Measurements from ENCODE around the gene XRCC6. TPM values are rescaled to one million over a fixed set of nuclear protein-coding genes. Genes with fewer than 3 reads are reported as not detected.

XRCC6 gene
- total and polyA plus RNA-seq, 2 of the 13 experiments (the other 11 are each of a cell fraction or from before 2014, with no cell fraction given) = 124 to 625 TPM

DNA sequence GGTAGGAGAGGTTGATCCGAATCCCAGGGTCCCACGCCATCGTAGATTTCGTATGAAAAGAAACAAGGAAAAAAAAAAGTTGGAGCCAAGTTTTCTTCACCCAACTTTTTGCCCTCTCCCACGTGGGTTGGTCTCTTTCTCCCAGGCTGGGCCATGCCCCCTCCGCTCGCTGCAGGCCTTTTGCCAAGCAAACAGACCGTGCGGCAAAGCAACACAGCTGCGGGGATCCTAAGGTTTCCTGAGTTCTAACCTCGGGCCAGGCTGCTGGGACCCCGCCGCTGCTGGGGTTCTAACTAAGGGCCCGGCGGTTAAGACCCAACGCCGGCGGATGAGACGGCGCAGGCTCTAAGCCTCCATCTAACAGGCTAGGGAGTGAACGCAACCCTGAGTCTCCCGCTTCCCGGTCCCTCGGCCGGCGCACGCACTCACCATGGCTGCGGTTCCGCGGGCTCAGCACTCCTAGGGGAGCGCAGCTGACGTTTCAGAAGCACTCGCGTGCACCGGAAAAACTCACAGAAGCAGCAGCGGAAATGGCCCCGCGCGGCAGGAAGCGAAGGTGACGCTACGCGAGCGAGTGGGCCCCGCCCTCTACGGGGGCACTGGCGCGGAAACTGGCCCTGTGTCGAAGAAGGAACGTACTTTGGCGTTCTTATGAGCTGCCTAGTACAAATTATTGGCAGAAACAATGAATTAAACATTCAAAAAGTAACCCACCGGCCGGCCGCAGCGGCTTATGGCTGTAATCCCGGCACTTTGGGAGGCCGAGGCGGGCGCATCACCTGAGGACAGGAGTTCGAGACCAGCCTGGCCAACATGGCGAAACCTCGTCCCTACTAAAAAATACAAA, 67.5 kb downstream of the XRCC6 start, which contains the start of gene SNU13 (continued):
- TF ChIP-seq, protein P1, sequence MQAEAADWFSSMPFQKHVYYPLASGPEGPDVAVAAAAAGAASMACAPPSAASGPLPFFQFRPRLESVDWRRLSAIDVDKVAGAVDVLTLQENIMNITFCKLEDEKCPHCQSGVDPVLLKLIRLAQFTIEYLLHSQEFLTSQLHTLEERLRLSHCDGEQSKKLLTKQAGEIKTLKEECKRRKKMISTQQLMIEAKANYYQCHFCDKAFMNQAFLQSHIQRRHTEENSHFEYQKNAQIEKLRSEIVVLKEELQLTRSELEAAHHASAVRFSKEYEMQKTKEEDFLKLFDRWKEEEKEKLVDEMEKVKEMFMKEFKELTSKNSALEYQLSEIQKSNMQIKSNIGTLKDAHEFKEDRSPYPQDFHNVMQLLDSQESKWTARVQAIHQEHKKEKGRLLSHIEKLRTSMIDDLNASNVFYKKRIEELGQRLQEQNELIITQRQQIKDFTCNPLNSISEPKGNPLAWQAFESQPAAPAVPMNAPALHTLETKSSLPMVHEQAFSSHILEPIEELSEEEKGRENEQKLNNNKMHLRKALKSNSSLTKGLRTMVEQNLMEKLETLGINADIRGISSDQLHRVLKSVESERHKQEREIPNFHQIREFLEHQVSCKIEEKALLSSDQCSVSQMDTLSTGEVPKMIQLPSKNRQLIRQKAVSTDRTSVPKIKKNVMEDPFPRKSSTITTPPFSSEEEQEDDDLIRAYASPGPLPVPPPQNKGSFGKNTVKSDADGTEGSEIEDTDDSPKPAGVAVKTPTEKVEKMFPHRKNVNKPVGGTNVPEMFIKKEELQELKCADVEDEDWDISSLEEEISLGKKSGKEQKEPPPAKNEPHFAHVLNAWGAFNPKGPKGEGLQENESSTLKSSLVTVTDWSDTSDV (CRISPR knock-in tag; IDR thresholded peaks at IDR 0.05) = no peak
- TF ChIP-seq TARDBP (CRISPR knock-in tag; IDR thresholded peaks at IDR 0.05) = peak; percentile 55; the same call in 1 of the 2 replicates
- TF ChIP-seq AHR (CRISPR knock-in tag; IDR thresholded peaks at IDR 0.05) = peak; percentile 72; the same call in 1 of the 2 replicates
- no peak for TF ChIP-seq FLYWCH1 (CRISPR knock-in tag; IDR thresholded peaks at IDR 0.05)
- no peak for TF ChIP-seq RARA (CRISPR knock-in tag; IDR thresholded peaks at IDR 0.05)
- TF ChIP-seq ZNF83 (CRISPR knock-in tag; IDR thresholded peaks at IDR 0.05; ENCODE audit: borderline replicate concordance) = peak; percentile 32; the same call in 1 of the 2 replicates
- TF ChIP-seq, protein P2, sequence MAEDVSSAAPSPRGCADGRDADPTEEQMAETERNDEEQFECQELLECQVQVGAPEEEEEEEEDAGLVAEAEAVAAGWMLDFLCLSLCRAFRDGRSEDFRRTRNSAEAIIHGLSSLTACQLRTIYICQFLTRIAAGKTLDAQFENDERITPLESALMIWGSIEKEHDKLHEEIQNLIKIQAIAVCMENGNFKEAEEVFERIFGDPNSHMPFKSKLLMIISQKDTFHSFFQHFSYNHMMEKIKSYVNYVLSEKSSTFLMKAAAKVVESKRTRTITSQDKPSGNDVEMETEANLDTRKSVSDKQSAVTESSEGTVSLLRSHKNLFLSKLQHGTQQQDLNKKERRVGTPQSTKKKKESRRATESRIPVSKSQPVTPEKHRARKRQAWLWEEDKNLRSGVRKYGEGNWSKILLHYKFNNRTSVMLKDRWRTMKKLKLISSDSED (CRISPR knock-in tag; IDR thresholded peaks at IDR 0.05) = no peak
- TF ChIP-seq, protein P3, sequence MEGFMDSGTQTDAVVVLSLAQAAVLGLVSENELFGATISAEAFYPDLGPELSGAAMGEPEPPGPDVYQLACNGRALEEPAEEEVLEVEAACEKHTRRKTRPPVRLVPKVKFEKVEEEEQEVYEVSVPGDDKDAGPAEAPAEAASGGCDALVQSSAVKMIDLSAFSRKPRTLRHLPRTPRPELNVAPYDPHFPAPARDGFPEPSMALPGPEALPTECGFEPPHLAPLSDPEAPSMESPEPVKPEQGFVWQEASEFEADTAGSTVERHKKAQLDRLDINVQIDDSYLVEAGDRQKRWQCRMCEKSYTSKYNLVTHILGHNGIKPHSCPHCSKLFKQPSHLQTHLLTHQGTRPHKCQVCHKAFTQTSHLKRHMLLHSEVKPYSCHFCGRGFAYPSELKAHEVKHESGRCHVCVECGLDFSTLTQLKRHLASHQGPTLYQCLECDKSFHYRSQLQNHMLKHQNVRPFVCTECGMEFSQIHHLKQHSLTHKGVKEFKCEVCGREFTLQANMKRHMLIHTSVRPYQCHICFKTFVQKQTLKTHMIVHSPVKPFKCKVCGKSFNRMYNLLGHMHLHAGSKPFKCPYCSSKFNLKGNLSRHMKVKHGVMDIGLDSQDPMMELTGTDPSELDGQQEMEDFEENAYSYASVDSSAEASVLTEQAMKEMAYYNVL (CRISPR knock-in tag; IDR thresholded peaks at IDR 0.05; ENCODE audit: borderline replicate concordance) = peak; percentile 74
- TF ChIP-seq MTA3 (CRISPR knock-in tag; IDR thresholded peaks at IDR 0.05) = no peak
- TF ChIP-seq, protein P4, sequence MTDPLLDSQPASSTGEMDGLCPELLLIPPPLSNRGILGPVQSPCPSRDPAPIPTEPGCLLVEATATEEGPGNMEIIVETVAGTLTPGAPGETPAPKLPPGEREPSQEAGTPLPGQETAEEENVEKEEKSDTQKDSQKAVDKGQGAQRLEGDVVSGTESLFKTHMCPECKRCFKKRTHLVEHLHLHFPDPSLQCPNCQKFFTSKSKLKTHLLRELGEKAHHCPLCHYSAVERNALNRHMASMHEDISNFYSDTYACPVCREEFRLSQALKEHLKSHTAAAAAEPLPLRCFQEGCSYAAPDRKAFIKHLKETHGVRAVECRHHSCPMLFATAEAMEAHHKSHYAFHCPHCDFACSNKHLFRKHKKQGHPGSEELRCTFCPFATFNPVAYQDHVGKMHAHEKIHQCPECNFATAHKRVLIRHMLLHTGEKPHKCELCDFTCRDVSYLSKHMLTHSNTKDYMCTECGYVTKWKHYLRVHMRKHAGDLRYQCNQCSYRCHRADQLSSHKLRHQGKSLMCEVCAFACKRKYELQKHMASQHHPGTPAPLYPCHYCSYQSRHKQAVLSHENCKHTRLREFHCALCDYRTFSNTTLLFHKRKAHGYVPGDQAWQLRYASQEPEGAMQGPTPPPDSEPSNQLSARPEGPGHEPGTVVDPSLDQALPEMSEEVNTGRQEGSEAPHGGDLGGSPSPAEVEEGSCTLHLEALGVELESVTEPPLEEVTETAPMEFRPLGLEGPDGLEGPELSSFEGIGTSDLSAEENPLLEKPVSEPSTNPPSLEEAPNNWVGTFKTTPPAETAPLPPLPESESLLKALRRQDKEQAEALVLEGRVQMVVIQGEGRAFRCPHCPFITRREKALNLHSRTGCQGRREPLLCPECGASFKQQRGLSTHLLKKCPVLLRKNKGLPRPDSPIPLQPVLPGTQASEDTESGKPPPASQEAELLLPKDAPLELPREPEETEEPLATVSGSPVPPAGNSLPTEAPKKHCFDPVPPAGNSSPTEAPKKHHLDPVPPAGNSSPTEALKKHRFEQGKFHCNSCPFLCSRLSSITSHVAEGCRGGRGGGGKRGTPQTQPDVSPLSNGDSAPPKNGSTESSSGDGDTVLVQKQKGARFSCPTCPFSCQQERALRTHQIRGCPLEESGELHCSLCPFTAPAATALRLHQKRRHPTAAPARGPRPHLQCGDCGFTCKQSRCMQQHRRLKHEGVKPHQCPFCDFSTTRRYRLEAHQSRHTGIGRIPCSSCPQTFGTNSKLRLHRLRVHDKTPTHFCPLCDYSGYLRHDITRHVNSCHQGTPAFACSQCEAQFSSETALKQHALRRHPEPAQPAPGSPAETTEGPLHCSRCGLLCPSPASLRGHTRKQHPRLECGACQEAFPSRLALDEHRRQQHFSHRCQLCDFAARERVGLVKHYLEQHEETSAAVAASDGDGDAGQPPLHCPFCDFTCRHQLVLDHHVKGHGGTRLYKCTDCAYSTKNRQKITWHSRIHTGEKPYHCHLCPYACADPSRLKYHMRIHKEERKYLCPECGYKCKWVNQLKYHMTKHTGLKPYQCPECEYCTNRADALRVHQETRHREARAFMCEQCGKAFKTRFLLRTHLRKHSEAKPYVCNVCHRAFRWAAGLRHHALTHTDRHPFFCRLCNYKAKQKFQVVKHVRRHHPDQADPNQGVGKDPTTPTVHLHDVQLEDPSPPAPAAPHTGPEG (CRISPR knock-in tag; IDR thresholded peaks at IDR 0.05) = no peak
- TF ChIP-seq SMAD1 (CRISPR knock-in tag; IDR thresholded peaks at IDR 0.05; ENCODE audit: borderline replicate concordance, low read depth) = no peak
- no peak for TF ChIP-seq SCMH1 (CRISPR knock-in tag; IDR thresholded peaks at IDR 0.05; ENCODE audit: borderline replicate concordance)
- no peak for TF ChIP-seq LRRFIP1 (CRISPR knock-in tag; conservative IDR thresholded peaks at IDR 0.05)
